ENCODE measurements around the gene HAAO.

DNA sequence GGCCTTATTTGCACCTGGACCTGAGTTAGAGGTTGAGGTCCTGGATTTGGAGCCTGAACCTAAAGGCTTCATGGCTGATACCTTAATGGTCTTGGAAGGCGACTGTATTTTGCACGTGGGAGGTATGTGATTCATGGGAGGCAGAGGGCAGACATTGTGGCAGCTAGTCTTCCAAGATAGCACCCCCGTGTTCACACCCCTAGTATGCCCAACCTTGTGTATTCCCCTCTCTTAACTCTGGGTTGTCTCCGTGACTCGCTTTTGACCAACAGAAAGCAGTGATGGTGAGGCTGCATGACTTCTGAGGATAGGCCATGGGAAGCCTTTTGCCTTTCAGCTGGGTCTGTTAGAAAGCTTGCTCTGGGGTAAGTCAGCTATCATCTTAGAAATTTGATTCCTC lies 45.8 kb upstream of the HAAO start:
- TF ChIP-seq EZH2phosphoT487 (IDR thresholded peaks at IDR 0.05; ENCODE audit: borderline replicate concordance, low read length): no peak
- TF ChIP-seq, protein P1, sequence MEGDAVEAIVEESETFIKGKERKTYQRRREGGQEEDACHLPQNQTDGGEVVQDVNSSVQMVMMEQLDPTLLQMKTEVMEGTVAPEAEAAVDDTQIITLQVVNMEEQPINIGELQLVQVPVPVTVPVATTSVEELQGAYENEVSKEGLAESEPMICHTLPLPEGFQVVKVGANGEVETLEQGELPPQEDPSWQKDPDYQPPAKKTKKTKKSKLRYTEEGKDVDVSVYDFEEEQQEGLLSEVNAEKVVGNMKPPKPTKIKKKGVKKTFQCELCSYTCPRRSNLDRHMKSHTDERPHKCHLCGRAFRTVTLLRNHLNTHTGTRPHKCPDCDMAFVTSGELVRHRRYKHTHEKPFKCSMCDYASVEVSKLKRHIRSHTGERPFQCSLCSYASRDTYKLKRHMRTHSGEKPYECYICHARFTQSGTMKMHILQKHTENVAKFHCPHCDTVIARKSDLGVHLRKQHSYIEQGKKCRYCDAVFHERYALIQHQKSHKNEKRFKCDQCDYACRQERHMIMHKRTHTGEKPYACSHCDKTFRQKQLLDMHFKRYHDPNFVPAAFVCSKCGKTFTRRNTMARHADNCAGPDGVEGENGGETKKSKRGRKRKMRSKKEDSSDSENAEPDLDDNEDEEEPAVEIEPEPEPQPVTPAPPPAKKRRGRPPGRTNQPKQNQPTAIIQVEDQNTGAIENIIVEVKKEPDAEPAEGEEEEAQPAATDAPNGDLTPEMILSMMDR (conservative IDR thresholded peaks at IDR 0.05; ENCODE audit: low read depth, low read length): no peak
